Measurements from ENCODE around the gene SLC27A3. TPM values are rescaled to one million over a fixed set of nuclear protein-coding genes. Genes with fewer than 3 reads are reported as not detected.

The SLC27A3 gene
- polyA plus RNA-seq, 2 of the 4 experiments (the other 2 are of a cell fraction): 1.3 to 2.1 TPM

DNA sequence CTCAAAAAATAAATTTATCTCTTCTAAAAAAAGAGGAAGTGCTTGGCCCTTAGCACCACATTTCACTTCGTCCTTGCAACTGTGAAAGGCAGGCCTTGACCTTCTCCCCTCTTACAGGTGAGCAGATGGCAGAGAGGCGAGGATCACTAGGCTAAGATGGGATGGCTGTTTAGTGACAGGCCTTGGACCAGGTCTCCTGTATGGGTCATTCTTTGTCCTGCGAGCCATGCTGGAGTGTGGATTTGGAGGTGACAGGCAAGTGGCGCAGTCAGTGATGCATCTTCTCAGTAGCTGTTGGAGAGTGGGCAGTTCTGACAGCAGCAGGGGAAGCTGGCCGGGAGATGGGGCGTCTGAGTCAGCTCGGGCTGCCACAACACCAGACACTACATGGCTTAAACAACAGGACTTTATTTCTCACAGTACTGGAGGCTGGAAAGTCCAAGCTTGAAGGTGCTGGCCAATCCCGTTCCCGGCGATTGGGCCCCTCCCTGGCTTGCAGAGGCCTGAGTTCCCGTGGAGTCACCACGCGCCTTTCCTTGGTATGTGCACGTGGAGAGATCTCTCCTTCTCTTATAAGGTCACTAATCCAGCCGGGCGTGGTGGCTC lies 16.5 kb downstream of the SLC27A3 start:
- H3K4me3 ChIP-seq: no peak overlapping the region
- WGBS (ENCODE audit: missing lambda C conversion rate): 76% methylated on average over 16 of the region's 16 CpGs
- no peak for FAIRE-seq
- CTCF ChIA-PET: interaction anchor here (0.6 to 4.5 kb wide), 6 partner anchors 8 to 195 kb away, joined by 3 to 26 read pairs (median 4); partner anchors contain the start of genes DENND4B, NPR1 and RAB13
- TF ChIP-seq FOXS1 (CRISPR knock-in tag; IDR thresholded peaks at IDR 0.05) (no peak), KDM1A (IDR thresholded peaks at IDR 0.05; ENCODE audit: low read depth) (no peak), JUN (IDR thresholded peaks at IDR 0.05) (no peak), EHF (CRISPR knock-in tag; IDR thresholded peaks at IDR 0.05) (no peak), KDM5A (IDR thresholded peaks at IDR 0.05) (no peak), TFCP2L1 (CRISPR knock-in tag; IDR thresholded peaks at IDR 0.05) (no peak), HOXA7 (CRISPR knock-in tag; IDR thresholded peaks at IDR 0.05) (no peak), EP300 (IDR thresholded peaks at IDR 0.05) (no peak), HOXB13 (CRISPR knock-in tag; IDR thresholded peaks at IDR 0.05; ENCODE audit: low read depth) (no peak), HOXB5 (CRISPR knock-in tag; IDR thresholded peaks at IDR 0.05) (no peak), TP53 (CRISPR knock-in tag; IDR thresholded peaks at IDR 0.05) (no peak), ZFP36 (IDR thresholded peaks at IDR 0.05; ENCODE audit: borderline replicate concordance, partially characterized antibody) (no peak), CBX8 (IDR thresholded peaks at IDR 0.05) (no peak), FOSL2 (IDR thresholded peaks at IDR 0.05) (no peak), FOSL2 (CRISPR knock-in tag; IDR thresholded peaks at IDR 0.05) (no peak), PHF8 (IDR thresholded peaks at IDR 0.05; ENCODE audit: borderline replicate concordance, low read depth) (no peak), POLR2AphosphoS2 (conservative IDR thresholded peaks at IDR 0.05; ENCODE audit: low read length) (no peak), RFX5 (IDR thresholded peaks at IDR 0.05) (no peak)
- TF ChIP-seq, protein P1, sequence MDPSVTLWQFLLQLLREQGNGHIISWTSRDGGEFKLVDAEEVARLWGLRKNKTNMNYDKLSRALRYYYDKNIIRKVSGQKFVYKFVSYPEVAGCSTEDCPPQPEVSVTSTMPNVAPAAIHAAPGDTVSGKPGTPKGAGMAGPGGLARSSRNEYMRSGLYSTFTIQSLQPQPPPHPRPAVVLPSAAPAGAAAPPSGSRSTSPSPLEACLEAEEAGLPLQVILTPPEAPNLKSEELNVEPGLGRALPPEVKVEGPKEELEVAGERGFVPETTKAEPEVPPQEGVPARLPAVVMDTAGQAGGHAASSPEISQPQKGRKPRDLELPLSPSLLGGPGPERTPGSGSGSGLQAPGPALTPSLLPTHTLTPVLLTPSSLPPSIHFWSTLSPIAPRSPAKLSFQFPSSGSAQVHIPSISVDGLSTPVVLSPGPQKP (IDR thresholded peaks at IDR 0.05; ENCODE audit: low read depth, low read length): no peak
- TF ChIP-seq, protein P2, sequence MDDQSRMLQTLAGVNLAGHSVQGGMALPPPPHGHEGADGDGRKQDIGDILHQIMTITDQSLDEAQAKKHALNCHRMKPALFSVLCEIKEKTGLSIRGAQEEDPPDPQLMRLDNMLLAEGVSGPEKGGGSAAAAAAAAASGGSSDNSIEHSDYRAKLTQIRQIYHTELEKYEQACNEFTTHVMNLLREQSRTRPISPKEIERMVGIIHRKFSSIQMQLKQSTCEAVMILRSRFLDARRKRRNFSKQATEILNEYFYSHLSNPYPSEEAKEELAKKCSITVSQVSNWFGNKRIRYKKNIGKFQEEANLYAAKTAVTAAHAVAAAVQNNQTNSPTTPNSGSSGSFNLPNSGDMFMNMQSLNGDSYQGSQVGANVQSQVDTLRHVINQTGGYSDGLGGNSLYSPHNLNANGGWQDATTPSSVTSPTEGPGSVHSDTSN (IDR thresholded peaks at IDR 0.05): no peak
- TF ChIP-seq, protein P3, sequence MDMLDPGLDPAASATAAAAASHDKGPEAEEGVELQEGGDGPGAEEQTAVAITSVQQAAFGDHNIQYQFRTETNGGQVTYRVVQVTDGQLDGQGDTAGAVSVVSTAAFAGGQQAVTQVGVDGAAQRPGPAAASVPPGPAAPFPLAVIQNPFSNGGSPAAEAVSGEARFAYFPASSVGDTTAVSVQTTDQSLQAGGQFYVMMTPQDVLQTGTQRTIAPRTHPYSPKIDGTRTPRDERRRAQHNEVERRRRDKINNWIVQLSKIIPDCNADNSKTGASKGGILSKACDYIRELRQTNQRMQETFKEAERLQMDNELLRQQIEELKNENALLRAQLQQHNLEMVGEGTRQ (IDR thresholded peaks at IDR 0.05): no peak
- no peaks in the 10 kb centered on the region for H3K9me3 ChIP-seq
- POLR2A ChIA-PET: no interaction called here
- peak in 1 of 2 experiments; percentile 20 for DNase-seq (ENCODE audit: low read depth in 1 of 2, low spot score in 1 of 2)
- no peaks in the 10 kb centered on the region for H3K4me1 ChIP-seq
- no peak overlapping the region for H3K4me2 ChIP-seq
- no peak for ATAC-seq
- H3K27ac ChIP-seq: no peak overlapping the region

DNA sequence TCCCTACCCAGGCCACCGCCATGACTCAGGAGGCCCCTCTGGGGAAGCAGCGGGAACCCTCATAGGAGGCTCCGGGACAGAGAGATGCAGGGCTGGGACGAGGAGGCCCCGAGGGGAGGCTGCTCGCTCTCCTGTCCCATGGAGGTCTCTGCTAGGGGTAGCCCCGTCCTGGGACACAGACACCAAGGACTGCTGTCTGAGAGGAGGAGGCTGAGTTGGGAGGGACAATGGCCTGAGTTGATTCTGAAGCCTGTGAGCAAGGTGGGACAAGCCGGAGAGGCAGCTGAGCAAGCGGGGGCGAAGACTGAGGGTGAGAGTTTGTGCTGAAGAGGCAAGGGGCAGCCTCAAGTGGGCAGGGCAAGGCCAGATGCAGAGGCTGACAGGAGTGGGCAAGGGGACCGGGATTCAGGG lies 17.4 kb downstream of the SLC27A3 start:
- ChIA-PET CTCF (interaction anchor here (0.9 to 4.5 kb wide), 5 partner anchors 9 to 194 kb away, joined by 3 to 26 read pairs (median 5); partner anchors contain the start of genes DENND4B, NPR1 and RAB13), POLR2A (no interaction called here)
- no peak for DNase-seq (ENCODE audit: low read depth in 1 of 2, low spot score in 1 of 2)
- TF ChIP-seq BHLHE40 (IDR thresholded peaks at IDR 0.05; ENCODE audit: low read depth, low read length) (no peak), FOSL2 (IDR thresholded peaks at IDR 0.05) (no peak), FOSL2 (CRISPR knock-in tag; IDR thresholded peaks at IDR 0.05) (no peak), HEYL (CRISPR knock-in tag; IDR thresholded peaks at IDR 0.05) (no peak), ZNF302 (CRISPR knock-in tag; IDR thresholded peaks at IDR 0.05) (no peak), MYC (IDR thresholded peaks at IDR 0.05; ENCODE audit: borderline replicate concordance, low read length) (no peak), CEBPB (IDR thresholded peaks at IDR 0.05) (no peak), RFX5 (IDR thresholded peaks at IDR 0.05) (no peak), EP300 (IDR thresholded peaks at IDR 0.05) (no peak)
- TF ChIP-seq, protein P4, sequence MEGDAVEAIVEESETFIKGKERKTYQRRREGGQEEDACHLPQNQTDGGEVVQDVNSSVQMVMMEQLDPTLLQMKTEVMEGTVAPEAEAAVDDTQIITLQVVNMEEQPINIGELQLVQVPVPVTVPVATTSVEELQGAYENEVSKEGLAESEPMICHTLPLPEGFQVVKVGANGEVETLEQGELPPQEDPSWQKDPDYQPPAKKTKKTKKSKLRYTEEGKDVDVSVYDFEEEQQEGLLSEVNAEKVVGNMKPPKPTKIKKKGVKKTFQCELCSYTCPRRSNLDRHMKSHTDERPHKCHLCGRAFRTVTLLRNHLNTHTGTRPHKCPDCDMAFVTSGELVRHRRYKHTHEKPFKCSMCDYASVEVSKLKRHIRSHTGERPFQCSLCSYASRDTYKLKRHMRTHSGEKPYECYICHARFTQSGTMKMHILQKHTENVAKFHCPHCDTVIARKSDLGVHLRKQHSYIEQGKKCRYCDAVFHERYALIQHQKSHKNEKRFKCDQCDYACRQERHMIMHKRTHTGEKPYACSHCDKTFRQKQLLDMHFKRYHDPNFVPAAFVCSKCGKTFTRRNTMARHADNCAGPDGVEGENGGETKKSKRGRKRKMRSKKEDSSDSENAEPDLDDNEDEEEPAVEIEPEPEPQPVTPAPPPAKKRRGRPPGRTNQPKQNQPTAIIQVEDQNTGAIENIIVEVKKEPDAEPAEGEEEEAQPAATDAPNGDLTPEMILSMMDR (IDR thresholded peaks at IDR 0.05): no peak
- TF ChIP-seq, protein P3 (IDR thresholded peaks at IDR 0.05): no peak
- Histone ChIP-seq H3K4me2 (no peak overlapping the region), H3K4me1 (no peaks in the 10 kb centered on the region), H3K27ac (no peak overlapping the region), H3K4me3 (no peak overlapping the region), H3K9me3 (no peaks in the 10 kb centered on the region)
- no peak for FAIRE-seq
- ATAC-seq: no peak
- WGBS (ENCODE audit: missing lambda C conversion rate): 85% methylated on average over 10 of the region's 11 CpGs
